ENCODE data around the gene LARGE2.

LARGE2 gene

DNA sequence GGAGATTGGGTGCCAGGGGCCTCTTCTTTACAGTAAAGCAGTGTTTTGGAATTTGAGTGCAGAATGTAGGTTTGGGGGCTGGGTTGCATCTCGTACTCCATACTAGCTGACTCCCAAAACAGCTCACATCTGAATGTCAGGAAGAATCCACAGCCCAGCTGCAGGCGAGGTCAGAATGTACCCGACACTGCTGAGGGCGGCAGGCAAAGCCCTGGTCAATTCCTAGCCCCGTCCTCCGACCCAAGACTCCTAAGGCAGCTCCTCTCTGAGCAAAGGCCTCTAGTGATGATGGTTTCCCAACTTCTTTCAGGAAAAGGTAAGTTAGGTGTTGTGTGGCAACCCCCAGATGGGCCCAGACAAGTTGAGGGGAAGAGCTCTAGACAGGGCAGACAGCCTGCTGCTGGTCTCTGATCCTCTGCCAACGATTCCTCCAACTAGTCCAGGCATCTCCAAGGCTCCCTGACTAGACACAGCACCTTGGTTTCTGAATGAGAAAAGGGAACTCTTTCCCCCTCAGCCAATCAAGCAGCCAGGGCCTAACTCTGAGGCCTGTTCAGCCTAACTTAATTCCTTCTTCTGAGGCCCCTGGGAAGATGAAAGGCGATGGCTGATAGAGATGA, 8.6 kb downstream of the LARGE2 start:
- no peak for DNase-seq

DNA sequence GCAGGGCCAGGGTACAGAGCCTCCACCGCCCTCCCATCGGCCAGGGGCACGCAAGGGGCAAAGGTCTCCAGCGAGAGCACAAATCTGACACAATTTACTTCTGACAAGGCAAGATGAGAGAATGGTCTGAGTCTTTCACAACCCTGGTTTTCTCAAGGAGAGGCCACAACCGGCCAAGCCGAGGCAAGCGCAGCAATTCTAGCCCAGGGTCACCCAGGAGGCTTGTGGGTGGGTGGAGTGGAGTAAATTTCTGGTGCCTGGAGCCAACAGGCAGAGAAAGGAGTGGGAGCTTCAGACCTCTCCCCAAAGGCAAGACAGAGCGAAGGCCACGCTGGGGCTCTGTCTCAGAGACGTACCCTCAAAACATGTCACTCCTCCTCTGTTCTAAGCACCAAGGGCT, 9.3 kb downstream of the LARGE2 start:
- DNase-seq: no peak

DNA sequence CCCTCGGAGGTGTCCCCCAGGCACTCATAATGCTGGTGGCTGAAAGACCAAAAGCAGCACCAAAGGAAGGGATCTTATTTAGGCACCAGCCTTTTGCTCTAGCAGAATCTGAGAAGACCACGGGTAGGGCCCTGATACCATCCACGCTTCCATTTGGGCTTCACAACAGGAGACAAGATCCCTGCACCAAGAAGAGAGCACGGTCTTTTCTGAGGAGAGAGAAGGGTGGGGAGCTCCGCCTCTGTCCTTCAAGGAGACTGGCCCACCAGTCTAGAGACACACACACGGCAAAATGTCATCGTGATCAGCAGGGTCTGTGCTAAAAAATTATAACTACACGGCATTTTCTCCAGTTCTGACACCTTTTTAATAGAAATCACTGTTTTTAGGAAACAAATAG, 9.8 kb downstream of the LARGE2 start:
- DNase-seq: no peak

DNA sequence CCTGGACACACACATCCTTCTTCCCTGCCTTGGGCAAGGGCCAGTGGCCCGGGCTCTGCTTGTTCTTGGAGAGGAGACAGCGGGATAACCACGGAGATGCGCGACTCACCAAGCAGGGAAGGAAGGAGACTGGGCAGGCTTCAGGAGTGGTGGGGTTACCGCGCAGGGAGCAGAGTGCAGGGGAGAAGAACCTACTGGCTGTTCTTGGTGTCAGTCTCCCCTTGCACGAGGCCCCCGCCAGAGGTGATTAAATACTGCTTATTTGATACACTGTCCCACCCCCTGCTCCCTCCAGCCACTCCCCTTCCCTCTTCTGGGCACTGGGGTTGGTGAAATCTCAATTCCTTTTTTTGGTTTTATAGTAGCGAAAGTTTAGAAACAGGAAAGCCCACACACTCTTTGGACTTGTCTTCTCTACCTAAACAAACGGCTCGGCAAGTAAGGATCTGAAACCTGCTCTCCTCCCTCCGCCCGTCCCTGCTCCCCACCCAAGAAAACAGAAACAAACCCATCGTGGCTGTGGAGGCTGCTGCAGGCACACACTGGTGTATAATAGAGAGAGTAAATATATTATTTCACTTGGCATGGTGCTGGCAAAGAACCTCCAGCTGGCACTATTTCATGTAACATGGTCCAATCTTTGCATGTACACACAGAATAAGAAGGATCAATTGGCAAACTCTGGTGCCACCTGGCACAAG, 10.8 kb downstream of the LARGE2 start:
- DNase-seq: no peak

DNA sequence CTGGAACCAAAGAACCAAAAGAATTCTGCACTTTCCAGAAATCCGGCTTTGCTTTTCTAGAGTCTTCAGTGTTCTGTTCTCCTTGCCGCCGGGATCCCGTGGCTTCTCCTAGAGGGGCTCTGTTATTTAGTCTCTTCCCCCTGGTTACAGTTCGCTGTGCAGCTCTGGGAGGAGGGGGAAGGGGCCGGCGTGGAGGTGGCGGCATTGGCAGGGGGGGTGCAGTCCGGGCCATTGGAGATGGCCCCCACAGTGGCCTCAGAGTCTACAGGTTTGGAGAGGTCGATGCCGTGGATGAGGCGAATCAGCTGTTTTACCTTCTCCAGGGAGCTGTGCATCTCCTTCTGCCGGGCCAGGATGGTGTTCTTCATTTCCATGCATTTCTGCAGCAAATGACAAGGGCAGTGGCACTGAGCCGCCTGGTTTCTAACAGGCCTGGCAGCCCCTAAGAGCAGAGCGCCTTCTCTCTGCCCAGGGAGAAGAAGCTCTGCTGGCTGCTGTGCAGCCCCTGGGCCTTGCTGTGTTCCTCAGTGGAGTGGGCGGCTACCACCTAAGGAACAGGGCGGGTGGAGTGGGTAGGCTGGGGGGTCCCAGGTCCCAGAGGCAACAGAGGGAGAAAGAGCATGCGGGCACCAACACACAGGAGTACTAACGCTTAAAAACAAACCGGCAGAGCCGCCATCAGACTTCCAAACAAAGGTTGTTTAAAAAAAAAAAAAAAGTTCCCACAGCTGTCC, 11.6 kb downstream of the LARGE2 start:
- no peak for DNase-seq

DNA sequence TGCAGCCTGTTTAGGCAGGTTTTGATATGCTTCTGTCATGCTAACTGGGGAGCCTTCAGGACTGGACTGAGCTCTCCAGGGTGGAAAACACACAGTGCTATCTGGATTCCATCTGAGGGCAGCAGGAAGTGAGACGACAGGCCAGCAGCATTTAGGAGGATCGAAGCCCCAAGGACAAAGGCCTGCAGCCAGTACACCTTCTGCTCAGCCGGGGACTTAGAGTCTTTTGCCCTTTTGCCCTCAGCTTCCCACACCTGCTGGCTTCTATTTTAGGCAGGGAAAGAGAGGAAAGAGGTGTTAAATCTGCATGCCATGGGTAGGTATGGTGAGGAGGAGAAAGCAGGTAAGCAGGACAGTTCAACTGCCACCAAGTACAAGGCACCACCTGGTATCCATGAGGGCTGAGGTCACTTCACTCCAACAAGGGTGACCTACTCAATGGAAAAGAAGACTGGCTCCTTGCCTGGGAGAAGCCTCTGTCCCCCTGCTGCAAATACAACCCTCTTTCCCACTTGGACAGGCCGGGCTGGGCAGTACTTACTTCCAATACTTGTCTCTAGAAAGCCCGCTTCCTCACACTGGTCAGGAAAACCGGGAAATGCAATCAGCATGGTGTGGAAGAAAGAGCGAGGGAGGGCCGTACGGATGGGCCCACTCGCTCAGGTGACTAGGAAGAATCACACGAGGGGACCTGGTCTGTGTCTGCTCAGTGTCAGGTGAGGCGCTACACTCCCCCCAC, 12.3 kb downstream of the LARGE2 start:
- DNase-seq: no peak

DNA sequence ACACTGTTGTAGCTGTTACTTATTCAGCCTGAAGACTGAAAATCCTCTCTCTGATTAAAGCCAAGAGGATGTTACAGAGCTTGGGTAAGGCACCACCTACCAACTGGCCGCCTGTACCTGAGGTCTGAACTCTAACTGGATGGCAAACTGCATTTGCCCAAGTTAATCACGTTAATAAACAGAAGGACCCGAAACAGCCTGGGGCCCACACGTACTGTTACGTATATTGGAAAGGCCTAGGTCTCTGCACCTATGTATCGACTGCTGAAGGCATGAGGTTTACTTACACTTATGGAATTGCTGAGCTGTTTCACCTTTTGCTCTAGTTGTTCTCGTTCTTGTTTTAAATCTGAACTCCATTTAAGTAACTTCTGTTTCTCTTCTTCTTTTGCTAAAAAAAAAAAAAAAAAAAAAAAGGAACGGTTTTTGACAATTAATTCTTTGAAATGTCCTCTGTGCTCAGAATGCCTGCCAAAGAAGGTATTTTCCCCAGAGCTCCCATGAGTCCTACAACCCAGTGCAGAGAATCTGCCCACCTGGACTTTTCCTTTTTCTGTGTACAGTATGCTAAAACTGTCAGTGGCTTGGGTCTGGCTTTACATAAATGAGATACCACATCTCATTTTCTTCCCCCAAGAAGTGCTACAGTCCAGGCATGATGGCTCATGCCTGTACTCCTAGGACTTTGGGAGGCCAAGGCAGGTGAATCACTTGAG, 13.1 kb downstream of the LARGE2 start:
- DNase-seq: no peak

DNA sequence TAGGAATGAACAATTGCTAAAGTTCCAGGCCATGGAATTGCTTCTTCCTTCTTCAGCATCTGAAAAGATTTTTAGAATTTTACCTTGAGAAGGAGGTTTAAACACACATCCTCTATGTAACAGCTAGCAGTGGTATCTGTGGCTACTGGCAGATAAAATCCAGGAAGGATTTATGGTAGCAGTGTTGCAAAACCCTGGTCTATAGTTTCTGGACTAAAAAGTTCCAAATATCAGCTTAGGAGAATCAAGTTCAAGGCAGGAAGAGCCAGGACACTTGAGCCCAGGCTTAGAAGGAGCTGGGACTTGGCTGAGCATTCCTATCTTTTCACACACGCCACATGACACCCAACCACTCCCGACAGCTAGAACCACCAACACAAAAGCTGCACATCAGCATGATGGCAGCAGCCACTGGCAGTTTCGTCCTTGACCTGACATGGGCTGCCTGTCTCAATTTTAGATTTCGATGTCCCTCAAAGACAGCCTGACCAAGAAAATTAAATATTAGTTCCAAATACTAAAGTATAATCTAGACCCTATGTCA, 14.1 kb downstream of the LARGE2 start:
- no peak for DNase-seq

DNA sequence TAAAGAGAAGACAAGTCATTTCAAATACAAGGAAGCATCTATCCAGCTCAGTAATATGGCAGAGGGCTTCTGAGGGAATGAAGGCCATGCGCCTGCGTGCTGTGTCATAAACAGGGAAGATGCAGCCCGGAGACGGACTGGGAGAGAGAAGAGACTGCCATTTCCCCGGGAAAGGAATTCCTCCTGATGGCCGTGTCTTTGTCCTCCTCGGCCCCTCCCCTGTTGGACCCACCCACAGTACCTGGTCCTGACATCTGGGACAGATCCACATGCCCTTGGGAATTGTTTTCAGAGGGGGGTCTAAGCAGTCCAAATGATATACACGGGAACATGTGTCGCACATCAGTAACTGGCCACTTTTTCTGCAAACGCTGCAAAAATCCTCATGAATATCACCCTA, 15.5 kb downstream of the LARGE2 start:
- DNase-seq: no peak

DNA sequence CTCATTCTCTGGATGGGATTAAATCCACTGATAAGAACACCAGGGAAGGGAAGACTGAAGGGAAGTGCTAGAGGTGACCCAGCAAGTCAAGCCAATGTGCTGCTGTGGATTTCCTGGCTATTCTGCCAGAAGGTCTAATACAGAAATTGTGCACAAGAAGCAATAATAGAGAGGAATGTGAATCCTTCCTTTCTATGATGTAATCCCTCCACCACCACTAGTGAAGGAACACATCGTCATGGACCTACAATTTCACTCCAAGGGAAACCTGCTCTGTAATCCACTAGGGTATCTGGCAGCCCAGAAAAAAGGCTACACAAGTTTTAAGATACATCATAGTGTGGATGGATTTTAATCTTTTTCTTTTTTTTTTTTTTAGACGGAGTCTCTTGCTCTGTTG, 17.4 kb downstream of the LARGE2 start:
- DNase-seq: no peak

DNA sequence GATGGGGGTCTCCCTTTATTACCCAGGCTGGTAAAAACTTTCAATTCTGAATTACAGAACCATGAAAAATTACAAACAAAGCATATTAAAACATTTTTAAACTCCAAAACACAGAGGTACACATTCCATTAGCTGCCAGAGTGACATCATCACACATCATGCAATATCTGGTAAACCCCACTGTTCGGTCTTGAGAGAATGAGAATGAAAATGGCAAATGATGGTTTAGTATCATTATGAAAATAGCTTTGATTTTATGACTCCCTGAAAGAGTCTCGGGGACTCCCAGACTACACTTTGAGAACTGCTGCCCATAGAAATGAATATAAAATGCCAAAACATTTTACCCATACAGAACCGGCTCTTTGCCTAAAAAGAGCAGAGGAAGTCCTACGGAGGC, 18.8 kb downstream of the LARGE2 start:
- DNase-seq: no peak

DNA sequence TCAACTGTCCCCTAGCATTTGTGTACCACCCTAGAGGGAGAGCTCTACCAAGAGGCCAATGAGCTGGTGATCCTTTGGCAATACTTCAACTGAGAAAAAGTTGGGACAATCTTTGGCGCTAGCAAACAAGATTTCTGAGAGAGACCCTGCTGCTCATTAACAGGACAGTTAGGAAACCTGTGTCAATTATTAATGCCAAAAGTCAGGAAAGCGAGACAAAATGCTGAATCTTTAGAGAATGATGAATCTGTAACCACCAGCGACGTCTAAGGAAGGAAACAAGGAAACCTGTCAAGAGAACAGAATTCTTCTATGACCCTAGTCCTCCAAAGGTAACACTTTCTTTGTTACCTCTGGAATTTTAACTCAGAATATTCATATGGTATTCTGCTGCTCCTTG, 19.9 kb downstream of the LARGE2 start:
- DNase-seq: no peak

DNA sequence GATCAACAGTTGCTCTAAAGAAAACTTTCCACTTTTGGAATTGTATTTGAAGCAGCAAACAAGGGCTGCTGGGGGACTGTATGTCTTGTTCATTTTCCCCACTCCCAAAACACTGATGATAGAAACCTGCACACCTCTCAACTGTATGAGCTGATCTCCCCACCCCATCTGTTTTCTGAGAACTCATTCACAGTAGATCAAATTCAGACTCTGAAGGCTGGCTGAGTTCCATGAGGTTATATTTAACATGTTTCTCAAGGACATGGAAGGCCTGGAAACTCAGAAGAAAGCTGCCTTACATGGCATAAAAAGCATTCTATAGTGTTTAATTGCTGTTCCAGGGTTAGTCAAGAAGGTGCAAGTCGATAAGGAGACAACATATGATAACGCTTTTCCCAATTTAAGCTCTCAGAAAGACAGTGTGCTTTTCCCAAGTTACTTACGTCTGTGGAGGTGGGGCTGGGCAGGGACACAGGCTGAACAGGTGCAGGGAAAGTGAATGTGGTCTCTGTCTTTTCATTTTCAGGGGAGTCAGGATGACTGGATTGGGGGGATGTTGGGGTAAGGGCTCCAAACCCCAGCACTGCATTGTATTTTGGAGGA, 23.0 kb downstream of the LARGE2 start:
- no peak for DNase-seq

DNA sequence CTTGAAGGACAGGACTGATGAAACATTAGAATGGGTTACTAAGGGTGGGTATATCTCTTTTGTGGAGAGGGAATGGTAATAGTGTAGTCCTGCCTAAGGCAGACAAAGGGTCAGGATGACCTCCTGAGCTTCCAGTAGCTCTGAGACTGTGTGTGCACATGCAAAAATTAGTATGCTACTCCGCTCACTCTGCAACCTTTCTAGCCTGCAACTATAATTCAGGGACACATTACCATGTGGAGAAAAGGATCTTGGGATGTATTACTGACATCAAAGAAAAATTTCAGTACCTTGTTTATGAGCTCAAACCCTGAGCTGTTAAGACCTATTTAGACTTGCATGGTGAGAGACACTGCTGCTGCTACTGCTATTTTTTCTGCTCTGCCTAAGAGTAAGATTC, 25.4 kb downstream of the LARGE2 start:
- DNase-seq: no peak

DNA sequence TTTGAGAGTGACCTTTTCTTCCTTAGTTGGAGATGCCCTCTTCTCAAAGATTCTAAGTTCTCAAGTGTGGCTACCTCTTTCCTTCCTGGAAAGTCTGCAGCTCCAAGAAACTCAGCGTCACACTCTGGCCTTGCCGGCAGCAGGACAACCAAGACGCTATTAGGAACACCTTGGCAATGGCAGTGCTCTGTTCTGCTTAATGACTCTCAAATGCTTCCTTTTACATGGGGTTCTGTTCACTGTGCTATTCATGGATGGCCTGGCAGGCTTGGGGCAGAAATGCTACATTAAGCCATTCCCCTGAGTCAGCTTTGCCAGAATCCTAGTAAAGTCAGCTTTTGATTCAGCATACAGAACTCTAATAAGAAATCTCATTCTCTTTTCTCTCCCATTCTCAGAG, 25.9 kb downstream of the LARGE2 start:
- no peak for DNase-seq

DNA sequence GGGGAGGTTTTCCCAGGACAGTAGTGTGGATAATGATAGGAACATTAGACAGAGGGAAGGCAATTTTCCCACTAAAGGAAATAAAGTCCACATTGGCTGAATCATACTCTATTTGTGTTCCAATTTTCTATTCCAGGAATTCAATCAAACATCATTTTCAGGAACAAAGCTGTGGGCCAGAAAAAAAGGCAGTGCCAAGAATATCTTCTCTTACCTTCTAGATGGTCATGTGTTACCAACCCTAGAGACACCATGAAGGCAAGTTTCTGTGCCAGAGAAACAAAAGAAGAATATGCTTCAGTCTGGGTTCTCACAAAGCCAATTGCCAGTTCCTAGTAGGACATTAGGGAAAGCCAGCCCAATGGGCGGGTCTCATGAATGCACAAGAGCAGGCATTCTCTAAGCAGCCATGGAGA, 27.5 kb downstream of the LARGE2 start:
- DNase-seq: no peak

DNA sequence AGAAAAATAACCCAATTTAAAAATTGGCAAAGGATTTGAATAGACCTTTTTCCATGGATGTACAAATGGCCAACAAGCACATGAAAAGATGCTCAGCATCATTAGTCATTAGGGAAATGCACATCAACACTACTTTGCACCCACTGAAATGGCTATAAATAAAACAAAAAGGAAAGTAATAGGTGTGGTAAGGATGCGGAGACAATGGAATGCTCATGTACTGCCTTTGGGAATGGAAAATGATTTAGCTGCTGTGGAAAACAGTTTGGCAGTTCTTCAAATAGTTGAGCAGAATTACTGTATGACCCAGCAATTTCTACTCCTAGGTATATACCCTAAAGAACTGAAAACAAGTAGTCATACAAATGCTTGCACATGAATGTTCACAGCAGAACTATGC, 37.4 kb downstream of the LARGE2 start:
- DNase-seq: no peak

DNA sequence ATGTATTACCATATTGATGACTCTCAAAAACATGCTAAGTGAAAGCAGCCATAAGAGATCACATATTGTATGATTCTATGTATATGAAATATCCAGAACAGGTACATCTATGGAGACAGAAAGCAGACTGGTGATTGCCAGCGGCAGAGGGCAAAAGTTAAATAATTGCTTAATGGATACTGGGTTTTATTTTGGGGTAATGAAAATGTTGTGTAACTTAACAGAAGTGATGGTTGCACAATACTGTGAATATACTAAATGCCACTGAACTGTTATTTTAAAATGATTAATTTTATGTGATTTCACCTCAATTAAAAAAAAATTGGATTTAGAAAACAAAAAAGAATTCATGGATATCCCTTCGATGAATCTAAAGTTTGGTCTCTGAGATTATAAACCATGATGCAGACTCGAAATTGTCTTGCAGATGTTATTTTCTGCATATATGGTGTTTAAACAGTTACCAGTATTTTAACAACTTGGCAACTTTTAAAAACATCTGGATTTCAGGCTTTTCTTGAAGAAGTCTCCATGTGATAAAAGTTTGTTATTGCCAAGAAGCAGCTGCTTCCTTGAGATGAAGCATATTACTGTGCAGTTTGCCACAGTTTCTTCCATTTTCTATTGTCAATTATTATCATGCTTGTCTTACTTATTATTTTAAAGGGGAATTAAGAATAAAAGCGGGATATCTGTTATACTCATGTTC, 38.1 kb downstream of the LARGE2 start:
- no peak for DNase-seq

DNA sequence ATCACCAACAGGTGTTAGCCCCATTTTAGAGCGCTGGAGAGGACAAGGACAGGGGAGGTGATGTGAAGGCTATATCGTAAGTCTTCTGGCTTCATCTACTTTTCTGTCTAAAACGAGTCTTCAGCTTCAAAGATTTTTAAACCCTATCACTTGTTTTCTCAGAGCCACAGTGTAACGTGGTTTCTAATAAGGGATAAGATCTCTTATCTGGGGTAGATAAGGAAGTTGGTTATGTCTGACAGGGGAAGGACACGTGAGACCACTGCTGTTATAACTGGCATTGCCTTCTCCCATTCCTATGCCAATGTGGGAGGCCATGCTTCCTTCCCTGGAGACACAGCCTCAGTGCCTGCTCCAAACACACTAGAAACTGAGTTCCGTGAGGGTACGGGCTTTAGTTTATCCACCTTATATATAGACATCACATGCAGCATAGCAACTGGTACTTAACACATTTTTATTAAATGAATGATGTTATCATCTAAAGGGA, 39.3 kb downstream of the LARGE2 start:
- no peak for DNase-seq

DNA sequence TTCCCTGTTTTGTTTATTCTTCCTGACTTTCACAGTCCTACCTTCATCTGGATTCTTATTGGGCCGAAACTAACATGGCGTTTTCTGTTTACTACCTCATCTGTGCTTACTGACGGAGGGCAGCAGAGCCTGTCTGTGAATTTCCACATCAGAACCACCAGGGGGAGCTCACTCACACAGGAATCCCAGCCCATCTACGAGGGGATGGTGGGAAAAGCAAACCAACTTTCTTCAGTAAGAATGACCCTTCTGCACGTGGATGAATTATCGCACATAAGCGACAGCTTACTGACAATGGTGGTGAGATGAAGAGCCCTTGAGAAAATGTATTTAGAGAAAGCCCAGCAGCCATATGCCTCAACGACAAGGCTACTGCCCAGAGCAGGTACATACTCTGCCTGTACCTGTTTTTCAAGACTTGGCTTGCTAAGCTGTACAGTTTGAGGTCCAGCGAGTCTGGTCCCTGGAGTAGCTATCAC, 42.5 kb downstream of the LARGE2 start:
- DNase-seq: peak; percentile 65

DNA sequence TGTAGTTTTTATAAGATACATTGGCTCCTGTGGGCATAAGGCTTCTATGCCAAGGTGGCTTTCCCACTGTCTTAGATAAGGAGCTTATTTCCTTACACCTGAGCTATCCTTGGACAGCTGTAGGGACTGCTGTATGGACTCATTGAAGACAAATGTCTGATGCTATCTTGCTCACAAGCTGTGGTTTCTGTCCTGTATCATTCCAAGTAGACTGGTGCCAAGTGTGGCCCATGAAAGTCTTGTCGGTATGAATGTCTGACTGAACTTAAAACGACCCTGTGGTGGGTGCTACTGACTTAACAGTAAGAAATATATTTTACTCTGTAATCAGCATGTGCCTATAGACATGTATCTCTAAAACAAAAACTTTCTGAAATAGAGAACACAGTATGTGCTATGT, 45.0 kb downstream of the LARGE2 start:
- DNase-seq: no peak

Data from NCI-H2029 (cell line).